T-cell (primary cell): ENCODE results near the gene HMGB2. TPM values are rescaled to one million over a fixed set of nuclear protein-coding genes. Genes with fewer than 3 reads are reported as not detected.

Experiments
- ATAC-seq, 4 experiments: fragments of 200-7000 bp in 3 of 4; fragments of 150-1000 bp in 1 of 4; cut with Tn5 transposase; replicated peaks in 1 of 4; 1 replicate in 3 of 4; 2 replicates in 1 of 4; pipeline ENCODE4 v1.10.0; 2021; ENCODE audit warnings: moderate library complexity in 3 of 4, mild to moderate bottlenecking in 2 of 4, moderate number of reproducible peaks in 1 of 4
- CTCF ChIA-PET, 2 donors: fragments of 300-600 bp; sonication (Branson Sonifier 250); formaldehyde crosslinking; loops; one replicate each; lab custom pipeline; 2022; ENCODE audit warnings: antibody characterized with exemption in 2 of 2; lab: Charles Lee
- POLR2A ChIA-PET, 2 donors: fragments of 300-600 bp; sonication (Branson Sonifier 250); formaldehyde crosslinking; loops; one replicate each; lab custom pipeline; 2022; ENCODE audit warnings: antibody characterized with exemption in 2 of 2; lab: Charles Lee
- DNase-seq, 35 experiments: peaks; one replicate each; pipeline versions ENCODE4 v3.0.0 to v3.0.0-alpha.2; 2013 to 2023
- H3K27ac ChIP-seq: one replicate; pipeline ENCODE4 v1.5.1; 2013; ENCODE audit warnings: low read length
- H3K27me3 ChIP-seq, 2 experiments: replicated peaks in 1 of 2; 1 replicate in 1 of 2; 2 replicates in 1 of 2; pipeline versions ENCODE4 v1.6.1 to v1.7.0; 2013; ENCODE audit warnings: low read length in 1 of 2, mixed read lengths in 1 of 2; ENCODE audit not compliant: control insufficient read depth in 2 of 2, insufficient read depth in 2 of 2; ENCODE audit errors: extremely low read depth in 1 of 2
- H3K36me3 ChIP-seq, 2 donors: 1 replicate in 1 of 2; 2 replicates in 1 of 2; pipeline versions ENCODE4 v1.6.1 to v1.7.0; 2013; ENCODE audit warnings: low read length in 1 of 2; ENCODE audit not compliant: control insufficient read depth in 2 of 2, insufficient read depth in 1 of 2; ENCODE audit errors: extremely low read depth in 1 of 2
- H3K4me1 ChIP-seq, 2 experiments: 1 replicate in 1 of 2; 2 replicates in 1 of 2; pipeline versions ENCODE4 v1.6.1 to v1.7.0; 2013; ENCODE audit warnings: low read length in 2 of 2, mixed read lengths in 1 of 2; ENCODE audit not compliant: insufficient read depth in 2 of 2, control insufficient read depth in 1 of 2; ENCODE audit errors: extremely low read depth in 1 of 2
- H3K4me3 ChIP-seq, 2 donors: 1 replicate in 1 of 2; 2 replicates in 1 of 2; pipeline versions ENCODE4 v1.5.1 to v1.7.0; 2013; ENCODE audit warnings: mild to moderate bottlenecking in 2 of 2, low read length in 1 of 2, moderate library complexity in 1 of 2; ENCODE audit not compliant: control insufficient read depth in 1 of 2; ENCODE audit errors: extremely low read depth in 1 of 2
- H3K9me3 ChIP-seq: 2 replicates; pipeline ENCODE4 v1.7.0; 2013
- H3K27ac Mint-ChIP-seq, 2 donors: one replicate each; pipeline ENCODE4 v1.8.0; 2020 to 2021; ENCODE audit warnings: mild to moderate bottlenecking in 2 of 2, mixed read lengths in 2 of 2
- H3K27me3 Mint-ChIP-seq, 2 donors: one replicate each; pipeline ENCODE4 v1.8.0; 2021 to 2022; ENCODE audit warnings: mixed read lengths in 2 of 2
- H3K36me3 Mint-ChIP-seq: one replicate; pipeline ENCODE4 v1.8.0; 2021; ENCODE audit warnings: mixed read lengths
- H3K4me1 Mint-ChIP-seq, 3 donors: one replicate each; pipeline ENCODE4 v1.8.0; 2020 to 2022; ENCODE audit warnings: mixed read lengths in 3 of 3, mild to moderate bottlenecking in 1 of 3
- H3K4me3 Mint-ChIP-seq, 3 donors: one replicate each; pipeline ENCODE4 v1.8.0; 2020 to 2022; ENCODE audit warnings: mild to moderate bottlenecking in 3 of 3, mixed read lengths in 3 of 3, moderate library complexity in 3 of 3
- H3K9me3 Mint-ChIP-seq, 3 donors: one replicate each; pipeline ENCODE4 v1.8.0; 2020 to 2022; ENCODE audit warnings: mixed read lengths in 3 of 3
- WGBS: methylation state at CpG from one replicate; pipeline ENCODE4 v1.1.5; 2013; ENCODE audit warnings: missing lambda C conversion rate; ENCODE audit not compliant: insufficient coverage; 5-methylcytosine and 5-hydroxymethylcytosine counted together
- total RNA-seq, 35 experiments: library from RNA in 6 of 35; stranded (reverse) in 6 of 35; fragments of 120-200 nt in 1 of 35; gene quantifications; one replicate each; pipeline versions ENCODE4 v1.2.1 to v1.2.4 and lab custom pipeline; 2013 to 2026

Gene HMGB2
- total RNA-seq, 5 donors from 2014 or later (not counting 1 experiment from before 2014, with no cell fraction given): 87.6 to 151 (median 103) TPM

DNA sequence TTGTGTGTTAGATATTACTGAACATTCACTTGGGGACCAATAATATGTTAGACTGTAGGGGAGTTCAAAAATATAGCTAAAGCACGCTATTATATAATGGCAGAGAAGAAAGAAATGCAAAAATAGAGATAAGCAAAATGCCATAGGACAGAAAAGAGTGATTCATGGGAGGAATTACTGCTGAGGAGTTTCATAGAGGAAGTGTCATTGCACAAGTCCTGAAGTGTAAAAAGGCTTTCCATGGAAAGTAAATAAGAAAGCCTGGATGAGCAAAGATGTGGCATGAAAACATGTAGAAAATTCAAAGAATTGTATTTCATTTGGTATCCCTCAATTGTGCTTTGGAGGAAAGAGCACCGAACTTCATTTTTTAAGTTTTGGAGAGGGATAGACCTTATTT is 14.5 kb downstream of the HMGB2 start:
- Histone ChIP-seq H3K9me3 (no peaks in the 10 kb centered on the region), H3K4me3 (no peak overlapping the region), H3K36me3 (peaks cover 0 to 11% of the 10 kb centered on the region in 2 donors), H3K4me1 (no peaks in the 10 kb centered on the region), H3K27ac (no peak overlapping the region), H3K27me3 (no peaks in the 10 kb centered on the region)
- H3K9me3 Mint-ChIP-seq: no peaks in the 10 kb centered on the region
- no peak overlapping the region for H3K4me3 Mint-ChIP-seq
- no peaks in the 10 kb centered on the region for H3K4me1 Mint-ChIP-seq
- WGBS: 100% methylated on average over 2 of the region's 2 CpGs
- H3K27me3 Mint-ChIP-seq: no peaks in the 10 kb centered on the region
- ChIA-PET POLR2A (interaction anchor here in 1 of 2 donors (0.8 to 1.2 kb wide), 2 partner anchors 15 to 34 kb away, joined by 3 to 8 read pairs; partner anchors contain the start of gene HMGB2), CTCF (interaction anchor here (0.9 to 4.2 kb wide), 20 partner anchors 10 to 306 kb away, joined by 3 to 44 read pairs (median 8); partner anchors contain the start of genes HMGB2 (in 1 of the 2) and SAP30 (in 1 of the 2))
- H3K27ac Mint-ChIP-seq: no peak overlapping the region
- no peak for ATAC-seq
- peaks cover 10% of the 10 kb centered on the region for H3K36me3 Mint-ChIP-seq
- DNase-seq: no peak

- WGBS: no CpG with 5 or more reads among the region's 3 CpGs
- peaks cover 0 to 12% of the 10 kb centered on the region in 2 donors for H3K36me3 ChIP-seq
Measured at GRCh38 chr4:173318648-173319211, 15.4 kb downstream of the HMGB2 start.

GRCh38 chr4:173318240-173318639 is 15.9 kb downstream of the HMGB2 start:
- no peaks in the 10 kb centered on the region for H3K4me1 Mint-ChIP-seq
- no peak for ATAC-seq
- CTCF ChIA-PET: interaction anchor here (0.6 to 4.2 kb wide), 16 partner anchors 13 to 108 kb away, joined by 4 to 44 read pairs (median 9); partner anchors contain the start of gene SAP30 (in 1 of the 2)

More at GRCh38 chr4:173318648-173319211, 15.4 kb downstream of the HMGB2 start:
- Histone ChIP-seq H3K27me3 (no peaks in the 10 kb centered on the region), H3K4me1 (no peaks in the 10 kb centered on the region), H3K27ac (no peak overlapping the region), H3K9me3 (no peaks in the 10 kb centered on the region), H3K4me3 (no peak overlapping the region)
- ChIA-PET CTCF (interaction anchor here (0.5 to 4.2 kb wide), 41 partner anchors 9 to 320 kb away, joined by 3 to 44 read pairs (median 5); partner anchors contain the start of genes HMGB2 (in 1 of the 2) and SAP30 (in 1 of the 2)), POLR2A (interaction anchor here in 1 of 2 donors (0.8 to 1.2 kb wide), 3 partner anchors 14 to 33 kb away, joined by 3 to 8 read pairs (median 5); partner anchors contain the start of gene HMGB2)
- ATAC-seq (peak in 1 of 4 experiments; percentile 48), DNase-seq (peak in 1 of 35 experiments; percentile 61)
- Mint-ChIP-seq H3K27ac (no peak overlapping the region), H3K9me3 (no peaks in the 10 kb centered on the region), H3K4me1 (no peaks in the 10 kb centered on the region), H3K4me3 (no peak overlapping the region), H3K36me3 (peaks cover 10% of the 10 kb centered on the region), H3K27me3 (no peaks in the 10 kb centered on the region)

DNA sequence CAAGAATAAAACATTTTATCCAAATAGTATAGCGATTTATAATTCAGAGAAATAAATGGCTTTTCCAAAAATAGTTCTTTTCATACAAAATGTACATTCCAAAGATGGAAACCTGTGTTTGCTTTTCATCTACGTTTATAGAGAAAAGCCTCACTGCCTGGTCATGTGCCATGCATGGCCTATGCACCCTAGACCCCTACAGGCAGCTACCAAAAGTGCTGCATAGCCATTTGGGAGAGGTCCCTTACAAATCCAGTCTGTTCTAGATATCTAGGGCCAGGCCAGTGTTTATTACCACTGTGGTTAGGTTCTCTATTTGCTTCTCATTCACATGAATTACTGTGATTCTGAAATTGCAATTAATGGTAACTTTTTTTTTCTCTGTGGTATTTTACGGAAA is 17.2 kb downstream of the HMGB2 start:
- WGBS: 100% methylated on average over 1 of the region's 3 CpGs
- peak in 1 of 35 experiments; percentile 13 for DNase-seq

More at GRCh38 chr4:173318240-173318639, 15.9 kb downstream of the HMGB2 start:
- Histone ChIP-seq H3K9me3 (no peaks in the 10 kb centered on the region), H3K27ac (no peak overlapping the region), H3K4me3 (no peak overlapping the region), H3K36me3 (peaks cover 0 to 12% of the 10 kb centered on the region in 2 donors), H3K27me3 (no peaks in the 10 kb centered on the region), H3K4me1 (no peaks in the 10 kb centered on the region)
- Mint-ChIP-seq H3K9me3 (no peaks in the 10 kb centered on the region), H3K27me3 (no peaks in the 10 kb centered on the region), H3K36me3 (peaks cover 10% of the 10 kb centered on the region), H3K27ac (no peak overlapping the region), H3K4me3 (no peak overlapping the region)
- DNase-seq: no peak
- POLR2A ChIA-PET: interaction anchor here in 1 of 2 donors (1.2 kb wide), 2 partner anchors 15 to 16 kb away, joined by 5 to 8 read pairs; partner anchors contain the start of gene HMGB2

DNA sequence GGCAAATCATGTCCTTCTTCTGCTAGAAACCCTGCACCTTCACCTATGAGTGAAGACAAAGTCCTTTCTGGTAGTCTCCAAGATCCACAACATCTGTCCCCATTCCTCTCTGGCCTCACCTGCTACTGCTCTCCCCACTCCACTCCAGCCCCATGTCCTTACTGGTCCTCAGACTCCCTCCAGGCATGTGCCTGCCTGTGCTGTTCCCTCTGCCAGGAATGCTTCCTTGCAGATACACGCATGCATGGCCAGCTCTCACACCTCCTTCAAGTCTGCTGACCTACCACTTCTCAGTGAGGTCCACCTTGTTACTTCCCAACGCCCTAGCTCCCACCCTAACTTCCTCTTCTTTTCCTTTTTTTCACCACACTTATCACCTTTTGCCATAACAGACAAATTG is 18.1 kb downstream of the HMGB2 start:
- CTCF ChIA-PET: interaction anchor here in 1 of 2 donors (1.0 to 1.1 kb wide), 2 partner anchors 8 to 104 kb away, joined by 3 to 4 read pairs; no protein-coding TSS in a partner anchor
- Histone ChIP-seq H3K36me3 (peaks cover 0 to 6% of the 10 kb centered on the region in 2 donors), H3K9me3 (no peaks in the 10 kb centered on the region), H3K4me1 (no peaks in the 10 kb centered on the region), H3K4me3 (no peak overlapping the region), H3K27ac (no peak overlapping the region), H3K27me3 (no peaks in the 10 kb centered on the region)
- no peak for ATAC-seq
- Mint-ChIP-seq H3K9me3 (no peaks in the 10 kb centered on the region), H3K36me3 (peaks cover 13% of the 10 kb centered on the region), H3K27me3 (no peaks in the 10 kb centered on the region), H3K27ac (no peak overlapping the region), H3K4me1 (no peaks in the 10 kb centered on the region), H3K4me3 (no peak overlapping the region)
- whole genome bisulfite sequencing: 83% methylated on average over 2 of the region's 2 CpGs
- DNase-seq: no peak
- POLR2A ChIA-PET: no interaction called here

More for the DNA sequence above, 17.2 kb downstream of the HMGB2 start:
- CTCF ChIA-PET: interaction anchor here (1.0 to 1.4 kb wide), 3 partner anchors 9 to 104 kb away, joined by 3 to 4 read pairs (median 4); no protein-coding TSS in a partner anchor
- Histone ChIP-seq H3K27me3 (no peaks in the 10 kb centered on the region), H3K27ac (no peak overlapping the region), H3K9me3 (no peaks in the 10 kb centered on the region), H3K4me3 (no peak overlapping the region), H3K4me1 (no peaks in the 10 kb centered on the region), H3K36me3 (peaks cover 0 to 7% of the 10 kb centered on the region in 2 donors)
- POLR2A ChIA-PET: no interaction called here
- H3K4me3 Mint-ChIP-seq: no peak overlapping the region
- H3K27me3 Mint-ChIP-seq: no peaks in the 10 kb centered on the region
- no peaks in the 10 kb centered on the region for H3K4me1 Mint-ChIP-seq
- no peak overlapping the region for H3K27ac Mint-ChIP-seq
- peak in 1 of 4 experiments; percentile 49 for ATAC-seq
- H3K36me3 Mint-ChIP-seq: peaks cover 14% of the 10 kb centered on the region
- no peaks in the 10 kb centered on the region for H3K9me3 Mint-ChIP-seq

GRCh38 chr4:173314715-173315114 is 19.4 kb downstream of the HMGB2 start:
- H3K4me1 ChIP-seq: no peaks in the 10 kb centered on the region
- no peak overlapping the region for H3K27ac ChIP-seq
- CTCF ChIA-PET: interaction anchor here (0.7 to 1.7 kb wide), 4 partner anchors 18 to 106 kb away, joined by 3 to 11 read pairs (median 3); no protein-coding TSS in a partner anchor
- no peaks in the 10 kb centered on the region for H3K9me3 ChIP-seq
- Mint-ChIP-seq H3K9me3 (no peaks in the 10 kb centered on the region), H3K36me3 (peaks cover 11% of the 10 kb centered on the region), H3K4me1 (no peaks in the 10 kb centered on the region), H3K4me3 (no peak overlapping the region), H3K27me3 (no peaks in the 10 kb centered on the region), H3K27ac (no peak overlapping the region)
- ATAC-seq (no peak), DNase-seq (no peak)
- H3K4me3 ChIP-seq: no peak overlapping the region
- WGBS: 79% methylated on average over 2 of the region's 3 CpGs
- H3K27me3 ChIP-seq: no peaks in the 10 kb centered on the region
- POLR2A ChIA-PET: no interaction called here
- peaks cover 0 to 6% of the 10 kb centered on the region in 2 donors for H3K36me3 ChIP-seq
